GM12878 (cell line): Measurements from ENCODE around the gene CLDN24. TPM values are rescaled to one million over a fixed set of nuclear protein-coding genes. Genes with fewer than 3 reads are reported as not detected.

Source experiments
- ATAC-seq: fragments of 200-7000 bp; cut with Tn5 transposase; 3 replicates; pipeline ENCODE4 v1.9.1; 2020; ENCODE audit warnings: mild to moderate bottlenecking, moderate library complexity
- BruUV-seq: library from RNA; stranded (reverse); fragments of 400-500 nt; replicated peaks from 2 replicates; lab custom pipeline; 2021; lab: Mats Ljungman, UMichigan
- CTCF ChIA-PET: fragments of 300-600 bp; sonication (Branson Sonifier 250); formaldehyde crosslinking; extraction: SDS; loops from one replicate; lab custom pipeline; 2021; ENCODE audit warnings: inconsistent platforms; lab: Yijun Ruan, JAX
- POLR2A ChIA-PET: fragments of 350-600 bp; formaldehyde crosslinking; extraction: SDS; loops from one replicate; lab custom pipeline; 2021; ENCODE audit warnings: inconsistent platforms; lab: Charles Lee
- RAD21 ChIA-PET: fragments of 300-600 bp; sonication (Branson Sonifier 250); formaldehyde crosslinking; loops from one replicate; lab custom pipeline; 2023; ENCODE audit warnings: antibody characterized with exemption; ENCODE audit not compliant: unreplicated experiment; lab: Charles Lee
- SMC1A ChIA-PET: fragments of 300-600 bp; sonication (Branson Sonifier 250); formaldehyde crosslinking; loops from one replicate; lab custom pipeline; 2023; ENCODE audit not compliant: unreplicated experiment, uncharacterized antibody; lab: Charles Lee
- DNase-seq: peaks from one replicate; pipeline ENCODE4 v3.0.0-alpha.2; 2011; ENCODE audit warnings: low read depth, low spot score
- FAIRE-seq: peaks from 3 replicates; lab custom pipeline; 2011; peaks lifted over from hg19 to GRCh38; lab: Jason Lieb, UNC
- H2AFZ ChIP-seq: 2 replicates; pipeline ENCODE4 v1.6.0; 2011; ENCODE audit warnings: low read depth, low read length, control low read depth; ENCODE audit not compliant: control insufficient read depth
- H3K27ac ChIP-seq: 2 replicates; pipeline ENCODE4 v1.5.1; 2011; ENCODE audit warnings: control low read depth; ENCODE audit not compliant: control insufficient read depth, insufficient read depth
- H3K27me3 ChIP-seq, 2 experiments: replicated peaks in 1 of 2; 2 replicates each; pipeline versions ENCODE4 v1.6.0 to v1.6.1; 2011; ENCODE audit warnings: low read length in 1 of 2; ENCODE audit not compliant: control insufficient read depth in 2 of 2, insufficient read depth in 2 of 2
- H3K36me3 ChIP-seq, 2 experiments: 2 replicates each; pipeline ENCODE4 v1.5.1; 2011; ENCODE audit warnings: low read length in 1 of 2; ENCODE audit not compliant: control insufficient read depth in 2 of 2, insufficient read depth in 2 of 2
- H3K4me1 ChIP-seq: 2 replicates; pipeline ENCODE4 v1.6.1; 2011; ENCODE audit warnings: mild to moderate bottlenecking, low read length, moderate library complexity, mixed read lengths; ENCODE audit not compliant: control insufficient read depth, insufficient read depth
- H3K4me2 ChIP-seq: 2 replicates; pipeline ENCODE4 v1.6.0; 2011; ENCODE audit warnings: control low read depth; ENCODE audit not compliant: control insufficient read depth, insufficient read depth
- H3K4me3 ChIP-seq: fragments of 200-600 bp; sonication (generic); 2 replicates; pipeline ENCODE4 v1.5.1; 2016
- H3K79me2 ChIP-seq: 2 replicates; pipeline ENCODE4 v1.6.0; 2011; ENCODE audit warnings: low read length; ENCODE audit not compliant: control insufficient read depth, insufficient read depth
- H3K9ac ChIP-seq: 2 replicates; pipeline ENCODE4 v1.8.0; 2011; ENCODE audit warnings: low read length, control low read depth, mixed read lengths; ENCODE audit not compliant: control insufficient read depth, insufficient read depth
- H3K9me3 ChIP-seq: replicated peaks from 3 replicates; pipeline ENCODE4 v1.5.1; 2011; ENCODE audit warnings: mild to moderate bottlenecking, low read length; ENCODE audit not compliant: control insufficient read depth, insufficient read depth
- H4K20me1 ChIP-seq: 2 replicates; pipeline ENCODE4 v1.6.0; 2011; ENCODE audit not compliant: control insufficient read depth, insufficient read depth
- BMI1 ChIP-seq: fragments of 450-650 bp; IDR thresholded peaks from 2 replicates; pipeline ENCODE4 v1.6.1; 2016; ENCODE audit warnings: mild to moderate bottlenecking, moderate library complexity, borderline replicate concordance
- CBFB ChIP-seq: IDR thresholded peaks from 2 replicates; pipeline ENCODE4 v1.6.1; 2016; ENCODE audit warnings: antibody characterized with exemption, low read depth
- CTCF ChIP-seq, 3 experiments: IDR thresholded peaks in 2 of 3; conservative IDR thresholded peaks in 1 of 3; 2 replicates each; pipeline ENCODE4 v1.5.1; 2011; ENCODE audit warnings: low read depth in 3 of 3, low read length in 3 of 3, mild to moderate bottlenecking in 3 of 3, control low read depth in 2 of 3, moderate library complexity in 2 of 3, inconsistent platforms in 1 of 3, mixed read lengths in 1 of 3; ENCODE audit not compliant: control insufficient read depth in 2 of 3, insufficient read depth in 1 of 3; ENCODE audit errors: extremely low read depth in 1 of 3
- DPF2 ChIP-seq: fragments of 450-650 bp; IDR thresholded peaks from 2 replicates; pipeline ENCODE4 v1.6.1; 2017; ENCODE audit warnings: mild to moderate bottlenecking
- NKRF ChIP-seq: fragments of 450-650 bp; conservative IDR thresholded peaks from 2 replicates; pipeline ENCODE4 v1.6.1; 2017; ENCODE audit warnings: mild to moderate bottlenecking, moderate library complexity
- PAX5 ChIP-seq: IDR thresholded peaks from 2 replicates; pipeline ENCODE4 v1.6.1; 2011; ENCODE audit warnings: low read depth, low read length, borderline replicate concordance
- RUNX3 ChIP-seq: IDR thresholded peaks from 2 replicates; pipeline ENCODE4 v1.6.1; 2012; ENCODE audit warnings: low read length, inconsistent platforms
- STAT1 ChIP-seq: fragments of 450-650 bp; conservative IDR thresholded peaks from 2 replicates; pipeline ENCODE4 v1.6.1; 2014; ENCODE audit warnings: antibody characterized with exemption, mild to moderate bottlenecking
- ZNF592 ChIP-seq: fragments of 450-650 bp; IDR thresholded peaks from 2 replicates; pipeline ENCODE4 v1.6.1; 2017; ENCODE audit warnings: mild to moderate bottlenecking, moderate library complexity
- WGBS: methylation state at CpG from one replicate; pipeline ENCODE4 v1.1.6; 2016; ENCODE audit warnings: low lambda C conversion rate; ENCODE audit not compliant: insufficient replicate concordance, insufficient coverage; ENCODE audit errors: missing lambda C conversion rate; 5-methylcytosine and 5-hydroxymethylcytosine counted together
- in situ Hi-C: fragments of 300-500 bp; cut with MboI; formaldehyde crosslinking; loops from 9 replicates; pipeline ENCODE4 v1.14.3; 2018; ENCODE audit warnings: mixed read lengths
- intact Hi-C: fragments of 100-400 bp; cut with micrococcal nuclease; formaldehyde crosslinking; loops from one replicate; pipeline ENCODE4 v1.14.2; 2022; ENCODE audit not compliant: unreplicated experiment
- polyA plus RNA-seq, 11 experiments: library from polyadenylated mRNA; depleted of rRNA in 4 of 11; unstranded in 6 of 11; stranded (reverse) in 5 of 11; fragments of >200 nt; fragmentation: Nextera tagmentation in 4 of 11; fragmentation: Illumina TruSeq in 1 of 11; extraction: Ambion mirVana in 4 of 11; extraction: Trizol in 1 of 11; gene quantifications; 1 replicate in 1 of 11; 2 replicates in 10 of 11; pipeline versions ENCODE4 v1.2.1 to v1.2.3, GENCODE V29; 2011 to 2016; ENCODE audit warnings: inconsistent platforms in 2 of 11, missing spikeins in 2 of 11, low read depth in 1 of 11
- total RNA-seq, 4 experiments: library from RNA; depleted of rRNA in 3 of 4; stranded (reverse); fragments of >200 nt in 3 of 4; fragmentation: Illumina TruSeq in 1 of 4; extraction: Trizol in 1 of 4; gene quantifications; 2 replicates each; pipeline versions ENCODE4 v1.2.1 to v1.2.3, GENCODE V29; 2013 to 2021

CLDN24 gene
- total and polyA plus RNA-seq, 10 of the 15 experiments (the other 5 are each of a cell fraction or from before 2014, with no cell fraction given): not detected

- H4K20me1 ChIP-seq: no peaks in the 10 kb centered on the region
- no TSS peak for BruUV-seq
- H3K27me3 ChIP-seq: no peaks in the 10 kb centered on the region
- CTCF ChIA-PET: no interaction called here
- no peaks in the 10 kb centered on the region for H3K36me3 ChIP-seq
- no peak overlapping the region for H3K9ac ChIP-seq
- POLR2A ChIA-PET: no interaction called here
- intact Hi-C loops (no loop called here), in situ Hi-C loops (no loop called here)
- WGBS: 34% methylated on average over 9 of the region's 9 CpGs
- ATAC-seq: no peak
- H3K4me3 ChIP-seq: no peak overlapping the region
- no peaks in the 10 kb centered on the region for H3K4me1 ChIP-seq
- no peak overlapping the region for H3K27ac ChIP-seq
- no peaks in the 10 kb centered on the region for H3K79me2 ChIP-seq
- H3K4me2 ChIP-seq: no peak overlapping the region
- H2AFZ ChIP-seq: no peak overlapping the region
- FAIRE-seq: no peak
- TF ChIP-seq DPF2 (no peak), RUNX3 (no peak), STAT1 (no peak)
- SMC1A ChIA-PET: no interaction called here
- no peak for DNase-seq
- RAD21 ChIA-PET: no interaction called here
- no peaks in the 10 kb centered on the region for H3K9me3 ChIP-seq
These were observed 15.1 kb upstream of the CLDN24 start for GRCh38 chr4:183337349-183337748.

GRCh38 chr4:183335369-183335940 is 13.2 kb upstream of the CLDN24 start:
- SMC1A ChIA-PET: no interaction called here
- no TSS peak for BruUV-seq
- CTCF ChIA-PET: no interaction called here
- Histone ChIP-seq H3K9me3 (no peaks in the 10 kb centered on the region), H3K4me3 (no peak overlapping the region), H3K27ac (no peak overlapping the region), H3K27me3 (no peaks in the 10 kb centered on the region), H3K4me2 (no peak overlapping the region), H3K79me2 (no peaks in the 10 kb centered on the region), H3K36me3 (no peaks in the 10 kb centered on the region), H3K4me1 (no peaks in the 10 kb centered on the region), H3K9ac (no peak overlapping the region), H2AFZ (no peak overlapping the region), H4K20me1 (no peaks in the 10 kb centered on the region)
- RAD21 ChIA-PET: no interaction called here
- in situ Hi-C loops: no loop called here
- POLR2A ChIA-PET: no interaction called here
- no peak for ATAC-seq
- FAIRE-seq: no peak
- intact Hi-C loops: no loop called here
- DNase-seq: no peak
- WGBS: 23% methylated on average over 3 of the region's 3 CpGs
- TF ChIP-seq CBFB (no peak), BMI1 (no peak), PAX5 (no peak), CTCF (IDR thresholded peaks at IDR 0.05 in 2 of 3, conservative IDR thresholded peaks at IDR 0.05 in 1 of 3; ENCODE audit: control insufficient read depth in 2 of 3, extremely low read depth in 1 of 3, insufficient read depth in 1 of 3, low read depth in 3 of 3, low read length in 3 of 3) (no peak), NKRF (no peak), ZNF592 (no peak)
